Lower lobe of right lung (tissue), 2 donors: ENCODE results near the gene SVEP1. TPM values are rescaled to one million over a fixed set of nuclear protein-coding genes. Genes with fewer than 3 reads are reported as not detected.

ENCODE experiments used
- ATAC-seq, 2 donors: fragments of 200-7000 bp; cut with Tn5 transposase; one replicate each; pipeline ENCODE4 v1.9.1; 2020 to 2022; ENCODE audit warnings: mild to moderate bottlenecking in 2 of 2, moderate library complexity in 2 of 2
- DNase-seq: peaks from one replicate; pipeline ENCODE4 v3.0.0-alpha.2; 2020
- H3K27ac ChIP-seq: fragments of 200-600 bp; one replicate; pipeline ENCODE4 v1.8.0; 2022
- H3K27me3 ChIP-seq: fragments of 200-600 bp; one replicate; pipeline ENCODE4 v1.8.0; 2022; ENCODE audit warnings: low read depth
- H3K36me3 ChIP-seq: fragments of 200-600 bp; one replicate; pipeline ENCODE4 v1.8.0; 2022; ENCODE audit warnings: mild to moderate bottlenecking
- H3K4me1 ChIP-seq: fragments of 200-600 bp; one replicate; pipeline ENCODE4 v1.8.0; 2022
- H3K4me3 ChIP-seq: fragments of 200-600 bp; one replicate; pipeline ENCODE4 v1.8.0; 2022; ENCODE audit warnings: mild to moderate bottlenecking
- H3K9me3 ChIP-seq: fragments of 200-600 bp; one replicate; pipeline ENCODE4 v1.8.0; 2022
- CTCF ChIP-seq: fragments of 200-600 bp; IDR thresholded peaks from one replicate; pipeline ENCODE4 v1.8.0; 2022; ENCODE audit warnings: antibody characterized with exemption, mild to moderate bottlenecking
- intact Hi-C: fragments of 100-400 bp; cut with DNase I; formaldehyde crosslinking; loops from one replicate; pipeline ENCODE4 v1.11.0; 2022
- total RNA-seq: library from RNA; stranded (reverse); fragmentation: NEBNext Ultra II Directional; extraction: Animal tissue kit (Norgen Biotek cat#: 25700); gene quantifications from one replicate; pipeline ENCODE4 v1.2.1, GENCODE V29; 2021
- donor health status: DM: no; HTN: yes; CAD: no; lungs with severe emphysema.

SVEP1 gene
- total RNA-seq, 1 donor from 2014 or later, result 55.9 TPM

- no peak for ATAC-seq
These were observed 33.8 kb downstream of the SVEP1 start for GRCh38 chr9:110545705-110546104.

GRCh38 chr9:110543631-110544051 lies 35.9 kb downstream of the SVEP1 start:
- peaks cover 3% of the 10 kb centered on the region for H3K4me1 ChIP-seq
- no peak for ATAC-seq
- H3K9me3 ChIP-seq, result no peaks in the 10 kb centered on the region
- no peak overlapping the region for H3K4me3 ChIP-seq
- no peaks in the 10 kb centered on the region for H3K27me3 ChIP-seq
- DNase-seq, result no peak
- H3K27ac ChIP-seq, result no peak overlapping the region
- no peaks in the 10 kb centered on the region for H3K36me3 ChIP-seq
- intact Hi-C loops, result no loop called here
- no peak for TF ChIP-seq CTCF

More at GRCh38 chr9:110545705-110546104, 33.8 kb downstream of the SVEP1 start:
- Histone ChIP-seq H3K27ac (no peak overlapping the region), H3K4me3 (no peak overlapping the region), H3K27me3 (no peaks in the 10 kb centered on the region), H3K9me3 (no peaks in the 10 kb centered on the region), H3K4me1 (peaks cover 3% of the 10 kb centered on the region), H3K36me3 (no peaks in the 10 kb centered on the region)
- intact Hi-C loops, result no loop called here
- no peak for DNase-seq
- no peak for TF ChIP-seq CTCF

- Histone ChIP-seq H3K27me3 (no peaks in the 10 kb centered on the region), H3K4me3 (no peak overlapping the region), H3K36me3 (no peaks in the 10 kb centered on the region), H3K4me1 (peaks cover 8% of the 10 kb centered on the region), H3K9me3 (no peaks in the 10 kb centered on the region), H3K27ac (no peak overlapping the region)
- intact Hi-C loops, result no loop called here
- ATAC-seq (no peak), DNase-seq (no peak)
- no peak for TF ChIP-seq CTCF
These were observed 37.6 kb downstream of the SVEP1 start for GRCh38 chr9:110541950-110542349.

GRCh38 chr9:110538647-110539041 lies 40.9 kb downstream of the SVEP1 start:
- ATAC-seq (no peak), DNase-seq (no peak)
- no peak overlapping the region for H3K4me3 ChIP-seq
- intact Hi-C loops, result no loop called here
- no peaks in the 10 kb centered on the region for H3K9me3 ChIP-seq
- no peak overlapping the region for H3K27ac ChIP-seq
- TF ChIP-seq CTCF, result no peak
- peaks cover 8% of the 10 kb centered on the region for H3K4me1 ChIP-seq
- H3K36me3 ChIP-seq, result no peaks in the 10 kb centered on the region
- no peaks in the 10 kb centered on the region for H3K27me3 ChIP-seq

GRCh38 chr9:110537841-110538646 lies 41.5 kb downstream of the SVEP1 start:
- ATAC-seq (no peak), DNase-seq (no peak)
- intact Hi-C loops, result no loop called here
- H3K9me3 ChIP-seq, result no peaks in the 10 kb centered on the region
- no peaks in the 10 kb centered on the region for H3K36me3 ChIP-seq
- H3K27me3 ChIP-seq, result no peaks in the 10 kb centered on the region
- no peak overlapping the region for H3K4me3 ChIP-seq
- no peak overlapping the region for H3K27ac ChIP-seq
- H3K4me1 ChIP-seq, result peaks cover 5% of the 10 kb centered on the region
- no peak for TF ChIP-seq CTCF
